ENCODE data around the gene MAD1L1.
"Not testable (repeated sequence)": the region's sequence is repeated elsewhere in the genome, so short reads cannot be mapped to it uniquely, and the experiment has no call there.

MAD1L1 gene

DNA sequence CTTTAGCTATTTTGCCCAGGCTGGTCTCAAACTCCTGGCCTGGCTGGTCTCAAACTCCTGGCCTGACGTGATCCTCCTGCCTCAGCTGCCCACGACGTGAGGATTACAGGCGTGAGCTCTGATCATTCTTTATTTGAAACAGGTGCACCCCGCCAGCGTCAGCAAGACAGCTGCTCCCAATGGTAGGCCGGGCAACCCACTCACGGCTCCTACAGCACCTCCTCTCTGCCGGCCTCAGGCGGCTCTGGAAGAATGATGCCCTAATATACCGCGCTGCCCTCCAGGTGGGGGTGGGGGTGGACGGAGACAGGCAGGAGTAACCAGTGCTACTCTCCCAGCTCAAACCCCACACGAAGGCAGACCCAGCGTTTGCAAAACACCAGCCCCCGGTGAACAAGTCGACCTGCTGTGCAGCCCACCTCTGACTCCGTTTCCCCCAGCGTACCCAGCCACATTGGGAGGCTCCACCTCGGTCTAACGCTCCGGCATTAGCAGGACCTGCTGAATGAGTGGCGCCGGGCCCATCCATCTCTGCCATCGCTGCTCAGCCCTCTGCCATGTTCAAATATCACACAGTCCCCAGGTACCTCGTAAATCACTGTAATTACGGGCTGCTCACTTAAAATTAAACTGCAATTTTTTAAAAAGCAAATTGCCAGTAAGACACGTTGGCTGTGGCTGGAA lies 414.0 kb downstream of the MAD1L1 start:
- Histone ChIP-seq H3K36me3 (ENCODE audit: control insufficient read depth, insufficient read depth, low read length) (peaks cover 7% of the 10 kb centered on the region), H3K4me3 (ENCODE audit: insufficient read depth, low read depth, low read length, poor library complexity, severe bottlenecking) (no peak overlapping the region), H3K27me3 (replicated peaks; ENCODE audit: control insufficient read depth, insufficient read depth, low read length, poor library complexity, severe bottlenecking) (no peaks in the 10 kb centered on the region), H3K27ac (ENCODE audit: insufficient read depth, low read length, poor library complexity, severe bottlenecking) (no peak overlapping the region), H3K9me3 (ENCODE audit: control insufficient read depth, low read length) (no peaks in the 10 kb centered on the region), H3K4me1 (ENCODE audit: control insufficient read depth, insufficient read depth, low read length, poor library complexity, severe bottlenecking) (peaks cover 3% of the 10 kb centered on the region)
- no peak for DNase-seq

DNA sequence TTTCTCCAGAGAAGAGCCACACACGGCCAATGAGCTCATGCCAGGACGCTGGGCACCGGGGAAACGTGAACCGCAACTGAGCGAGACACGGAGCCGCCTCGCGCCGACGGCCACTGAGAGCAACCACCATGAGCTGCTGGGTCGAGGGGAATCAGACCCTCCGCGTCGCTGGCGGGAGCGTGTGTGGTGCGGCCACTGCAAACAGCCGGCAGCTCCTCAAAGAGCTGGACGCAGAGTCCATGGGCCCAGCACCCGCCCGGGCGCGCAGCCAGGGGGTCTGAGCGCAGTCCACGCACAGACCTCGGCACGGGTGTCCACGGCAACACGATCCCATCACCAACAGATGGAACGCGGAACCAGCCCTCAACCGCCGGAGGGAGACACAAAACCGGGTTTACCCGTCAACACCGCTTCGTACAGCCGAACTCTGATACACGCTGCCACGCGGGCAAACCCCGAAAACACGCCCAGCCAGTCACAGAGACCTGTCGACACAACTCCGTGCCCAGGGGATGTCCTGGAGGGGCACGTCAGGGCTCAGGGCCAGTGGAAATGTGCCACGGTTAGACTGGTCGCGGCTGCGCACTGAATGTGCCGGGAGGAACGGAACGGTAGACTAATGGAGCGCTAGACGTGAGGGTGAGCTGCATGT lies 415.6 kb downstream of the MAD1L1 start:
- Histone ChIP-seq H3K4me1 (ENCODE audit: control insufficient read depth, insufficient read depth, low read length, poor library complexity, severe bottlenecking) (peaks cover 3% of the 10 kb centered on the region), H3K27me3 (replicated peaks; ENCODE audit: control insufficient read depth, insufficient read depth, low read length, poor library complexity, severe bottlenecking) (no peaks in the 10 kb centered on the region), H3K27ac (ENCODE audit: insufficient read depth, low read length, poor library complexity, severe bottlenecking) (no peak overlapping the region), H3K4me3 (ENCODE audit: insufficient read depth, low read depth, low read length, poor library complexity, severe bottlenecking) (no peak overlapping the region), H3K36me3 (ENCODE audit: control insufficient read depth, insufficient read depth, low read length) (peaks cover 7% of the 10 kb centered on the region), H3K9me3 (ENCODE audit: control insufficient read depth, low read length) (no peaks in the 10 kb centered on the region)
- DNase-seq = no peak

DNA sequence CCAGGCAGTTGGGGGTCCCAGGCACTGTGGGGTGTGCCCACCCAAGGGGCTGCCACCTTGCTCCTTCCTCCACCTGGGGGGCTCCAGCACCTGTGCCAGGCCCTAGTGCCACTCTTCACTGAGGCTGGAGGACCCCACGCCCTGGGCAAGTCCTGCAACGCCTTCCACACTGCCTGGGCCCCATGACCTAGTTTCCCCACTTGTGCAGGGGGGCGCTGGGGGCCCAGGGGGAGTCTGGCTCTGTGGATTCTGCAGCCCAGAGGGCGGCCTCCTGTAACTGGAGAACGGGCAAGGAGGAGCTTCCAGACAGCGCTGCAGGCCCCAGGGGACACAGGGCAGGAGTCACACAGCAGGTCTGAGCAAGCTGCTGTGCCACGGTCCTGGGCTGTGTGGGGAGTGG lies 416.3 kb downstream of the MAD1L1 start:
- H3K4me1 ChIP-seq (ENCODE audit: control insufficient read depth, insufficient read depth, low read length, poor library complexity, severe bottlenecking); H3K9me3 ChIP-seq (ENCODE audit: control insufficient read depth, low read length); H3K4me3 ChIP-seq (ENCODE audit: insufficient read depth, low read depth, low read length, poor library complexity, severe bottlenecking); H3K27ac ChIP-seq (ENCODE audit: insufficient read depth, low read length, poor library complexity, severe bottlenecking); H3K27me3 ChIP-seq (replicated peaks; ENCODE audit: control insufficient read depth, insufficient read depth, low read length, poor library complexity, severe bottlenecking); H3K36me3 ChIP-seq (ENCODE audit: control insufficient read depth, insufficient read depth, low read length); DNase-seq: not testable (repeated sequence)

DNA sequence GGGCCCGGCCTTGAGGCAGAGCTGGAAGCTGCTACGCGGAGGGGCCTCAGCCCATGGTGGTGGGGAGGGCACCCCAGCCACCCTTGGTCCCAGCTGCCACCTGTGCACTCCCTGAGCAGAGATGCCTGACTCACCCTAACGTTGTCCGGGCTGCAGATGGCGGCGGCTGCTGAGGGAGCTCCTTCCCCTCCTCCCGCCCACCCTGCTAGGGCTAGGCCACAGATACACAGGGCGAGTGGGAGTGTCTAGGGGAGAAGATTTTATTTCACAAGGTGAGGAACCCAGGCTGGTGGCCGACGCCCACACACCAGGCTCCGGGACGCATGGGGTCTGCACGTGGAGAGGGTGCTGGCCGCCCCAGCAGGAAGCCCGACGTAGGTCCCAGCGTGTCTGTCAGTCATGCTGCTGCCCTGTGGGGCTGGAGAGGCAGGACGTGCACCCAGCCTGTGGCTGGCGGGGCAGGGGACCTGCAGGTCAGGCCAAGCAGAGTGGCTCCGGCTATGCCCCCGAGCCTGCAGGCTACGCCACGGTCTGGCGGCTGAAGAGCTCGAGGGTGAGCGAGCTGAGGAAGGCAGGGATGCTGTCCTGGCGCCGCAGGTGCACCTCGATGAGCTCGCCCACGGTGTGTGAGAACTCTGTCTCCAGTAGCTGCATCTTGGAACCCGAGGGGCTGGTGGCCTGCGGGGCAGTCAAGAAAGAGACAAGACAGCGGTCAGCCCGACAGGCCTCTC lies 417.0 kb downstream of the MAD1L1 start:
- H3K27me3 ChIP-seq (replicated peaks; ENCODE audit: control insufficient read depth, insufficient read depth, low read length, poor library complexity, severe bottlenecking); H3K4me3 ChIP-seq (ENCODE audit: insufficient read depth, low read depth, low read length, poor library complexity, severe bottlenecking); H3K36me3 ChIP-seq (ENCODE audit: control insufficient read depth, insufficient read depth, low read length); H3K4me1 ChIP-seq (ENCODE audit: control insufficient read depth, insufficient read depth, low read length, poor library complexity, severe bottlenecking); DNase-seq; H3K9me3 ChIP-seq (ENCODE audit: control insufficient read depth, low read length); H3K27ac ChIP-seq (ENCODE audit: insufficient read depth, low read length, poor library complexity, severe bottlenecking): not testable (repeated sequence)

DNA sequence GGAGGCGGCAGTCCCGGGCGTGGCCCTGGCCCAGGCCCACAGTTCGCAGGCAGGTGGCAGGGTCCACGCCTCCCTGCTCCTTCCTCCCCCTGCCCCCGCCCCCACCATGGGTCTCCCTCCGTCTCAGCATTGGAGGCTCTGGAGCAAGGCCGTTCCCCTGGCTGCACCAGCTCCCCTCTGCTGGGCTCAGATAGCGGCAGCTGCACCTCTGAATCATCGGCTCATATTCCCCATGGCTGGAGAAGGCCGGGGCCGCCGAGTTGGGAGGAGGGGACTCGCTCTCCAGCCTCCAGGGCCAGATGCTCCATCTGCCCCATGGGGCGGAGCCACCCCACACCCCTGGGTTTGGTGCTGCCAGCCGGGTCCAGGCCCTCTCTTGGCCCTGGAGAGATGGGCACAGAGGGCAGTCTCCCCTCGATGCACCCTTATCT lies 417.7 kb downstream of the MAD1L1 start:
- H3K4me3 ChIP-seq (ENCODE audit: insufficient read depth, low read depth, low read length, poor library complexity, severe bottlenecking) = no peak overlapping the region
- DNase-seq = no peak
- peaks cover 3% of the 10 kb centered on the region for H3K4me1 ChIP-seq (ENCODE audit: control insufficient read depth, insufficient read depth, low read length, poor library complexity, severe bottlenecking)
- H3K36me3 ChIP-seq (ENCODE audit: control insufficient read depth, insufficient read depth, low read length) = peaks cover 7% of the 10 kb centered on the region
- no peak overlapping the region for H3K27ac ChIP-seq (ENCODE audit: insufficient read depth, low read length, poor library complexity, severe bottlenecking)
- no peaks in the 10 kb centered on the region for H3K27me3 ChIP-seq (replicated peaks; ENCODE audit: control insufficient read depth, insufficient read depth, low read length, poor library complexity, severe bottlenecking)
- H3K9me3 ChIP-seq (ENCODE audit: control insufficient read depth, low read length) = no peaks in the 10 kb centered on the region

DNA sequence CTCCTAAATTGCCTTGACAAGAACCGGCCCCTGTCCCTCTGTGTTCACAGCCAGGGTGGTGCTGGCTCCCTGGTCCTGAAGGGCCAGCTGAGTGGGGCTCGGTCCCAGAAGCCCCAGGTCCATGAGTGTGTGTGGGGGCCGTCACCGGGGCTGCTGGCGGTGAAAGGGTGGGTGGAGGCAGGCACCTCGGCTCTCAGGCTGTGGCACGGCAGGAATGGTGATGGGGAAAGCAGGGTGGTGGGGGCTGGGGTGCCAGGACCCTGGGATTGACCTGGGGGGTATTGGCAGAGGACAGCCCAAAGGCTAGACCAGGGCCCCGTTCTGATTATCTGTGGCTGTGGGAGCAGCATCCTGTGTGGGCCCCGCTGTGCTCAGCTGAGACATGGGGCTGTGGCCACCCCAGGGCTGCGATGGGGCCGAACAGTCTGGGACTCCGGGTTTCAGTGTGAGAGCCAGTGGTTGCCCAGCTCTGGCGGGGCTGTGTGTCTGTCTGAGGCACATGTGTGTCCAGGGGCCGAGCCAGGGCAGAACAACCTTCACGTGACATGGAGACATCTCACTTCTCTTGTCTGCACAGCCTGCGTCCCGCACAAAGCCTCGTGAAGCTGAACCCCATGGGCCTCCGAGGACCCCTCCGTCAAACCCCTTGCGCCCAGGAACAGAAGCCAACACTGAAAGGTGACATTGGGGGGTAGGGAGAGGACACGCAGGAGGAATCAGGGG lies 418.5 kb downstream of the MAD1L1 start:
- Histone ChIP-seq H3K36me3 (ENCODE audit: control insufficient read depth, insufficient read depth, low read length) (peaks cover 7% of the 10 kb centered on the region), H3K27me3 (replicated peaks; ENCODE audit: control insufficient read depth, insufficient read depth, low read length, poor library complexity, severe bottlenecking) (no peaks in the 10 kb centered on the region), H3K4me1 (ENCODE audit: control insufficient read depth, insufficient read depth, low read length, poor library complexity, severe bottlenecking) (no peaks in the 10 kb centered on the region), H3K27ac (ENCODE audit: insufficient read depth, low read length, poor library complexity, severe bottlenecking) (no peak overlapping the region), H3K4me3 (ENCODE audit: insufficient read depth, low read depth, low read length, poor library complexity, severe bottlenecking) (no peak overlapping the region), H3K9me3 (ENCODE audit: control insufficient read depth, low read length) (no peaks in the 10 kb centered on the region)
- DNase-seq = no peak

DNA sequence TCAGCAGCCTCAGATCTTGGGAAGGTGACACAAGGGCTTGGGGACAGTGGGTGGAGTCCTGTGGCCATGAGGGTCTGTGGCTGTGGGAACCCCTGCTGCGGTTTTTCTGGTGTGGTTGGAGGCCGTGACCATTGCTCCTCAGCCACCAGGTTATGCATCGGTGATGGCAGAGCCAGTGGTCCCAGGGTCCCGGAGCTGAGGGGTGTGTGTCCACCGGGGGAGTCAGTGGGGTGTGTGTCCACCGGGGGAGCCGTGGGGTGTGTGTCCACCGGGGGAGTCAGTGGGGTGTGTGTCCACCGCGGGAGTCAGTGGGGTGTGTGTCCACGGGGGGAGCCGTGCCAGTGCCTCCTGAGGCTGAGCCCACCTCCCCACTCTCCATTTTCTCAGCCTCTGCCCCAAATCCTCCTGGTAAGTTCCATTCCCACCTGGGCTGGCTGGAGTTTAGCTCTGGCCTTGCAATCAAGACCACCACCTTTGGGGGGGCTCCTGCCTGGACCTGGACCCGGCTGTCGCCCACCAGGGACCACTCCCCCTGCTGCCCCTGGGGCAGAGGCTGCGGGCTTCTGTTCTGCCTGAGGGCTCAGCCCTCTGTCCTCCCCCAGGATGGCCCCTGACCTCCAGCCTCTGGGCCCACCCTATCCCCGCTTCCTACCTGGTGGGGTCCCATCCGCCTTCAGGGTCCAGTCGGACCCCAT lies 419.2 kb downstream of the MAD1L1 start:
- Histone ChIP-seq H3K4me3 (ENCODE audit: insufficient read depth, low read depth, low read length, poor library complexity, severe bottlenecking) (no peak overlapping the region), H3K27ac (ENCODE audit: insufficient read depth, low read length, poor library complexity, severe bottlenecking) (no peak overlapping the region), H3K27me3 (replicated peaks; ENCODE audit: control insufficient read depth, insufficient read depth, low read length, poor library complexity, severe bottlenecking) (no peaks in the 10 kb centered on the region), H3K36me3 (ENCODE audit: control insufficient read depth, insufficient read depth, low read length) (peaks cover 7% of the 10 kb centered on the region), H3K9me3 (ENCODE audit: control insufficient read depth, low read length) (no peaks in the 10 kb centered on the region), H3K4me1 (ENCODE audit: control insufficient read depth, insufficient read depth, low read length, poor library complexity, severe bottlenecking) (no peaks in the 10 kb centered on the region)
- no peak for DNase-seq

DNA sequence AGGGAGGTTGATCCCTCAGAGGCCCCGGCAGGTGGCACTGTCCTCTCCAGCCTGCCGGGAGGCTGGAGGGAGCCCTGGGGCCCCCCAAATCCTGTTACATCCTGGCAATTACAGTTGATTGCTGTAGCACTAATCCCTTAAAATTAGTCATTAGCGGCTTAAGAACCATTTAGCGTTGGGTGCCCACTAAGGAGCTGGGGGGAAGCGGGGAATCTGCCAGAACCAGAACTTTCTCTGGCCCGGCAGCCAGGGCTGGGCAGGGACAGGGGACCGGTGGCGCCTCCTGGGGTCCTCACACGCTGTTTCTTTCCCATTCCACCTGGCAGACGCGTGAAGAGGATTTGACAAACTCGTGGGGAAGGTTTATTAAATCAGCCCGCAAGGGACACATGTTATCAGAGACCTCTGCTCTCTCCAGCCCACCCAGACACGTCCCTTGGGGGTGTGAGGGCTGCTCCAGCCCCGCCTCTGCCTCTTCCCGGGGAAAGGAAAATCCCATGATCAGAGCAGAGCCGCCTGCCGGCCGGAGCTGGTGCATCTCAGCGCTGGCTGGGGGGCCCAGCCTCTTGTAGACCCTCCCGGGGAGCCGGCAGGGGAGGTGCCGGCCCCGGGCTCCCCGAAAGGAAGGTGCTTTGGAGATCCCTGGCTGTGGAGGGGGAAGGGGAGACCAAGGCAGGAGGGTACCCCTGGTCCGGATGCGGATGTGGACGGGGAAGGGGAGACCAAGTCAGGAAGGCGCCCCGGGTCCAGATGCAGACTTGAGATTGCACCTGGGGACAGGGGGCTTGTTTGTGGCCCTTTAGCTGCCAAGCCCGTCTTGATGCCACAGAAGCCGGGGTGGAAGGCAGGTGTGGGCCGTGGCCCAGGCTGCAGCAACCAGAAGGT lies 420.0 kb downstream of the MAD1L1 start:
- DNase-seq = no peak
- H3K9me3 ChIP-seq (ENCODE audit: control insufficient read depth, low read length) = no peaks in the 10 kb centered on the region
- peaks cover 7% of the 10 kb centered on the region for H3K36me3 ChIP-seq (ENCODE audit: control insufficient read depth, insufficient read depth, low read length)
- no peak overlapping the region for H3K27ac ChIP-seq (ENCODE audit: insufficient read depth, low read length, poor library complexity, severe bottlenecking)
- no peak overlapping the region for H3K4me3 ChIP-seq (ENCODE audit: insufficient read depth, low read depth, low read length, poor library complexity, severe bottlenecking)
- no peaks in the 10 kb centered on the region for H3K27me3 ChIP-seq (replicated peaks; ENCODE audit: control insufficient read depth, insufficient read depth, low read length, poor library complexity, severe bottlenecking)
- no peaks in the 10 kb centered on the region for H3K4me1 ChIP-seq (ENCODE audit: control insufficient read depth, insufficient read depth, low read length, poor library complexity, severe bottlenecking)

Measured in effector memory CD4-positive, alpha-beta T cell (primary cell).